H9 (cell line): Measurements from ENCODE around the gene CFI. TPM values are rescaled to one million over a fixed set of nuclear protein-coding genes. Genes with fewer than 3 reads are reported as not detected.
"Not testable (repeated sequence)": the region's sequence is repeated elsewhere in the genome, so short reads cannot be mapped to it uniquely, and the experiment has no call there.

Experiments used
- DNase-seq: peaks from one replicate; pipeline ENCODE4 v3.0.0-alpha.2; 2017
- H2AFZ ChIP-seq: one replicate; pipeline ENCODE4 v1.6.1; 2013; ENCODE audit warnings: mild to moderate bottlenecking, low read length, control low read depth, moderate library complexity
- H2AK5ac ChIP-seq: 2 replicates; pipeline ENCODE4 v1.6.1; 2013; ENCODE audit warnings: low read length, control low read depth, mixed read lengths; ENCODE audit not compliant: insufficient read length
- H2BK120ac ChIP-seq: one replicate; pipeline ENCODE4 v1.6.1; 2013; ENCODE audit warnings: low read depth, mild to moderate bottlenecking, low read length, control low read depth, inconsistent platforms; ENCODE audit not compliant: poor library complexity, severe bottlenecking
- H2BK12ac ChIP-seq: 2 replicates; pipeline ENCODE4 v1.6.1; 2013; ENCODE audit warnings: low read length, control low read depth, mixed read lengths, low read depth; ENCODE audit not compliant: insufficient read length
- H2BK15ac ChIP-seq: 2 replicates; pipeline ENCODE4 v1.6.1; 2013; ENCODE audit warnings: low read depth, low read length, control low read depth
- H2BK20ac ChIP-seq: one replicate; pipeline ENCODE4 v1.6.1; 2013; ENCODE audit warnings: low read depth, mild to moderate bottlenecking, low read length, control low read depth, inconsistent platforms; ENCODE audit not compliant: poor library complexity, severe bottlenecking
- H2BK5ac ChIP-seq: 2 replicates; pipeline ENCODE4 v1.6.1; 2013; ENCODE audit warnings: low read length, control low read depth, mixed read lengths; ENCODE audit not compliant: insufficient read length
- H3K14ac ChIP-seq: 2 replicates; pipeline ENCODE4 v1.6.1; 2013; ENCODE audit warnings: low read length, control low read depth; ENCODE audit not compliant: insufficient read depth
- H3K18ac ChIP-seq: 2 replicates; pipeline ENCODE4 v1.6.1; 2013; ENCODE audit warnings: low read depth, mild to moderate bottlenecking, mixed read lengths, low read length, control low read depth; ENCODE audit not compliant: insufficient read length
- H3K23ac ChIP-seq: 2 replicates; pipeline ENCODE4 v1.6.1; 2013; ENCODE audit warnings: low read length, control low read depth, mixed read lengths, low read depth; ENCODE audit not compliant: insufficient read length
- H3K23me2 ChIP-seq: 2 replicates; pipeline ENCODE4 v1.6.1; 2013; ENCODE audit warnings: low read depth, mild to moderate bottlenecking, mixed read lengths, low read length, control low read depth; ENCODE audit not compliant: insufficient read length, poor library complexity, severe bottlenecking
- H3K27ac ChIP-seq: 2 replicates; pipeline ENCODE4 v1.5.1; 2013; ENCODE audit warnings: low read length, control low read depth, mixed read lengths, low read depth; ENCODE audit not compliant: insufficient read length
- H3K27me3 ChIP-seq: 2 replicates; pipeline ENCODE4 v1.6.1; 2013; ENCODE audit warnings: low read length, control low read depth, inconsistent platforms; ENCODE audit not compliant: insufficient read depth
- H3K4ac ChIP-seq: 2 replicates; pipeline ENCODE4 v1.6.1; 2013; ENCODE audit warnings: low read depth, mild to moderate bottlenecking, control low read depth, inconsistent platforms, low read length, moderate library complexity
- H3K4me1 ChIP-seq: 2 replicates; pipeline ENCODE4 v1.6.1; 2013; ENCODE audit warnings: low read length, control low read depth, inconsistent platforms; ENCODE audit not compliant: insufficient read depth
- H3K4me2 ChIP-seq: 2 replicates; pipeline ENCODE4 v1.6.1; 2013; ENCODE audit warnings: low read length, control low read depth, mixed read lengths; ENCODE audit not compliant: insufficient read length, insufficient read depth
- H3K56ac ChIP-seq: 2 replicates; pipeline ENCODE4 v1.6.1; 2013; ENCODE audit warnings: low read depth, mild to moderate bottlenecking, mixed read lengths, low read length, control low read depth; ENCODE audit not compliant: insufficient read length
- H3K79me1 ChIP-seq: 2 replicates; pipeline ENCODE4 v1.6.1; 2013; ENCODE audit warnings: low read depth, mild to moderate bottlenecking, moderate library complexity, low read length, control low read depth, inconsistent platforms; ENCODE audit not compliant: insufficient read depth, poor library complexity, severe bottlenecking
- H3K79me2 ChIP-seq: 2 replicates; pipeline ENCODE4 v1.6.1; 2013; ENCODE audit warnings: low read length, control low read depth, inconsistent platforms; ENCODE audit not compliant: insufficient read depth
- H3K9ac ChIP-seq: 2 replicates; pipeline ENCODE4 v1.6.1; 2013; ENCODE audit warnings: low read length, control low read depth, mixed read lengths; ENCODE audit not compliant: insufficient read length; ENCODE audit errors: extremely low read depth
- H3K9me3 ChIP-seq: one replicate; pipeline ENCODE4 v1.6.1; 2013; ENCODE audit warnings: low read depth, low read length, inconsistent platforms; ENCODE audit not compliant: control insufficient read depth
- H3T11ph ChIP-seq: one replicate; pipeline ENCODE4 v1.6.1; 2013; ENCODE audit warnings: mild to moderate bottlenecking, low read length, control low read depth, inconsistent platforms
- H4K20me1 ChIP-seq: one replicate; pipeline ENCODE4 v1.6.1; 2013; ENCODE audit not compliant: control insufficient read depth, insufficient read length, insufficient read depth
- H4K5ac ChIP-seq: 2 replicates; pipeline ENCODE4 v1.6.1; 2013; ENCODE audit warnings: low read depth, mild to moderate bottlenecking, mixed read lengths, low read length, control low read depth; ENCODE audit not compliant: insufficient read length
- H4K8ac ChIP-seq: replicated peaks from 2 replicates; pipeline ENCODE4 v1.6.1; 2013; ENCODE audit warnings: low read length, control low read depth, mixed read lengths, low read depth; ENCODE audit not compliant: insufficient read length
- H4K91ac ChIP-seq: 2 replicates; pipeline ENCODE4 v1.6.1; 2013; ENCODE audit warnings: low read depth, mild to moderate bottlenecking, moderate library complexity, mixed read lengths, low read length, control low read depth; ENCODE audit not compliant: insufficient read length
- H3K27ac Mint-ChIP-seq, 3 experiments: 2 replicates in 2 of 3; 3 replicates in 1 of 3; pipeline ENCODE4 v1.8.0; 2020 to 2021; ENCODE audit warnings: mixed read lengths in 3 of 3, mild to moderate bottlenecking in 1 of 3, moderate library complexity in 1 of 3
- H3K27me3 Mint-ChIP-seq: 2 replicates; pipeline ENCODE4 v1.8.0; 2021; ENCODE audit warnings: low read depth, mild to moderate bottlenecking, moderate library complexity, mixed read lengths
- H3K36me3 Mint-ChIP-seq, 3 experiments: 2 replicates in 2 of 3; 3 replicates in 1 of 3; pipeline ENCODE4 v1.8.0; 2020 to 2021; ENCODE audit warnings: low read depth in 3 of 3, mixed read lengths in 3 of 3; ENCODE audit not compliant: insufficient read depth in 1 of 3
- H3K4me1 Mint-ChIP-seq, 2 experiments: 2 replicates each; pipeline ENCODE4 v1.8.0; 2020; ENCODE audit warnings: mixed read lengths in 2 of 2
- H3K4me3 Mint-ChIP-seq, 2 experiments: 2 replicates in 1 of 2; 3 replicates in 1 of 2; pipeline ENCODE4 v1.8.0; 2020 to 2021; ENCODE audit warnings: mild to moderate bottlenecking in 2 of 2, mixed read lengths in 2 of 2, moderate library complexity in 1 of 2
- H3K9me3 Mint-ChIP-seq, 2 experiments: 2 replicates in 1 of 2; 3 replicates in 1 of 2; pipeline ENCODE4 v1.8.0; 2020; ENCODE audit warnings: mild to moderate bottlenecking in 2 of 2, mixed read lengths in 2 of 2, moderate library complexity in 1 of 2
- WGBS: extraction: QIAGEN DNeasy Blood & Tissue Kit; methylation state at CpG from one replicate; pipeline ENCODE4 v1.1.7; 2013; ENCODE audit warnings: missing lambda C conversion rate, low lambda C conversion rate, mixed read lengths; ENCODE audit not compliant: insufficient read length; ENCODE audit errors: extremely low coverage; 5-methylcytosine and 5-hydroxymethylcytosine counted together
- total RNA-seq: library from RNA; stranded (reverse); gene quantifications from 2 replicates; pipeline ENCODE4 v1.2.1, GENCODE V29; 2021
- TF ChIP-seq, protein P1 (sequence below): fragments of 200-600 bp; sonication (generic); conservative IDR thresholded peaks from 3 replicates; pipeline ENCODE4 v1.8.0; 2021; ENCODE audit warnings: antibody characterized with exemption, mild to moderate bottlenecking

Gene CFI
- total RNA-seq, 1 experiment from 2014 or later = not detected

DNA sequence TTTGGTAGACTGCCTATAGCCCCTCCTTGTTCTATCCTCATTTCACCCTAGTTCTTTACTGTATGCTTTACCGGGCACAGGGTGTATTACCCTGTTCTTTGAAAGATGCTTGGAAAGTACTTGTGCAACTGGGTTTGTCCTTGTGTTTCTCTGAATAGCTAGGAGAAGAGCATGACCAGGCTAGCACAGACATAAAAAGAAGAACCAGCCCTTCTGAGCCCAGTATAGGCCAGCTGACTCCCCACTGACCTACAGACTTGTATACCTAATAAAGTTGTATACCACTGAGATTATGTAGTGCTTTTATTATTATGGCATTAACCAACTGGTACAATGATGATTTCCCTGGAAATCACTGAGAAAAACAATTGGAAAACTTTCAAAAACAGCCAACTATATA, 15.0 kb downstream of the CFI start:
- Mint-ChIP-seq H3K36me3 (no peaks in the 10 kb centered on the region), H3K9me3 (peaks cover 0 to 2% of the 10 kb centered on the region in 2 experiments; a peak in 2 of 5 replicates), H3K27me3 (no peaks in the 10 kb centered on the region; the same call in 1 of the 2 replicates), H3K27ac (no peak overlapping the region), H3K4me3 (no peak overlapping the region), H3K4me1 (no peaks in the 10 kb centered on the region)
- TF ChIP-seq, protein P1, sequence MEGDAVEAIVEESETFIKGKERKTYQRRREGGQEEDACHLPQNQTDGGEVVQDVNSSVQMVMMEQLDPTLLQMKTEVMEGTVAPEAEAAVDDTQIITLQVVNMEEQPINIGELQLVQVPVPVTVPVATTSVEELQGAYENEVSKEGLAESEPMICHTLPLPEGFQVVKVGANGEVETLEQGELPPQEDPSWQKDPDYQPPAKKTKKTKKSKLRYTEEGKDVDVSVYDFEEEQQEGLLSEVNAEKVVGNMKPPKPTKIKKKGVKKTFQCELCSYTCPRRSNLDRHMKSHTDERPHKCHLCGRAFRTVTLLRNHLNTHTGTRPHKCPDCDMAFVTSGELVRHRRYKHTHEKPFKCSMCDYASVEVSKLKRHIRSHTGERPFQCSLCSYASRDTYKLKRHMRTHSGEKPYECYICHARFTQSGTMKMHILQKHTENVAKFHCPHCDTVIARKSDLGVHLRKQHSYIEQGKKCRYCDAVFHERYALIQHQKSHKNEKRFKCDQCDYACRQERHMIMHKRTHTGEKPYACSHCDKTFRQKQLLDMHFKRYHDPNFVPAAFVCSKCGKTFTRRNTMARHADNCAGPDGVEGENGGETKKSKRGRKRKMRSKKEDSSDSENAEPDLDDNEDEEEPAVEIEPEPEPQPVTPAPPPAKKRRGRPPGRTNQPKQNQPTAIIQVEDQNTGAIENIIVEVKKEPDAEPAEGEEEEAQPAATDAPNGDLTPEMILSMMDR = no peak
- Histone ChIP-seq H3K4me2 (no peak overlapping the region), H2BK12ac (no peak overlapping the region), H2BK15ac (no peak overlapping the region), H3K56ac (no peak overlapping the region), H4K8ac (no peak overlapping the region), H3K4ac (no peak overlapping the region), H4K20me1 (no peaks in the 10 kb centered on the region), H3K14ac (no peak overlapping the region), H4K91ac (no peak overlapping the region), H3K27me3 (no peaks in the 10 kb centered on the region), H3K4me1 (no peaks in the 10 kb centered on the region), H3K9me3 (no peaks in the 10 kb centered on the region), H2AK5ac (no peak overlapping the region), H3K27ac (no peak overlapping the region), H3K79me1 (no peaks in the 10 kb centered on the region), H3T11ph (no peak overlapping the region), H3K18ac (no peak overlapping the region), H4K5ac (no peak overlapping the region), H2BK5ac (no peak overlapping the region), H3K23me2 (no peaks in the 10 kb centered on the region), H3K79me2 (no peaks in the 10 kb centered on the region), H3K23ac (no peak overlapping the region), H2AFZ (no peak overlapping the region), H3K9ac (no peak overlapping the region), H2BK120ac (no peak overlapping the region), H2BK20ac (no peak overlapping the region)
- no CpG with 5 or more reads among the region's 1 CpG for WGBS
- no peak for DNase-seq

- H3K79me1 ChIP-seq, H3K4me1 Mint-ChIP-seq, H3K23me2 ChIP-seq, H3T11ph ChIP-seq, H2BK5ac ChIP-seq, H3K79me2 ChIP-seq, H3K14ac ChIP-seq, H3K9me3 ChIP-seq, H3K18ac ChIP-seq, H3K36me3 Mint-ChIP-seq, H3K4me2 ChIP-seq, H3K4me1 ChIP-seq, H3K27ac Mint-ChIP-seq, H4K20me1 ChIP-seq, H3K4me3 Mint-ChIP-seq, H2BK12ac ChIP-seq, H3K9me3 Mint-ChIP-seq, H2BK15ac ChIP-seq, H2AFZ ChIP-seq, H4K5ac ChIP-seq, H2BK20ac ChIP-seq, H3K56ac ChIP-seq, H3K23ac ChIP-seq, DNase-seq, H3K9ac ChIP-seq, H3K4ac ChIP-seq, H2AK5ac ChIP-seq, H3K27me3 ChIP-seq, H4K91ac ChIP-seq, H3K27me3 Mint-ChIP-seq, H4K8ac ChIP-seq, H3K27ac ChIP-seq, H2BK120ac ChIP-seq: not testable (repeated sequence)
- no CpG with 5 or more reads among the region's 2 CpGs for WGBS
These were observed 19.7 kb downstream of the CFI start for GRCh38 chr4:109782092-109782491.
